Effector memory CD4-positive, alpha-beta T cell (primary cell): ENCODE measurements around the gene SLC17A9.
A peak's percentile ranks its signal among the peaks of the same experiment; 100 is the strongest.
"Not testable (repeated sequence)": the region's sequence is repeated elsewhere in the genome, so short reads cannot be mapped to it uniquely, and the experiment has no call there.

Experiments
- DNase-seq, 3 donors: peaks; one replicate each; pipeline ENCODE4 v3.0.0-alpha.2; 2020
- H3K27ac ChIP-seq: 2 replicates; pipeline ENCODE4 v1.7.0; 2013; ENCODE audit warnings: mild to moderate bottlenecking, low read length, moderate library complexity; ENCODE audit not compliant: insufficient read depth, poor library complexity, severe bottlenecking
- H3K27me3 ChIP-seq: replicated peaks from 2 replicates; pipeline ENCODE4 v1.7.0; 2013; ENCODE audit warnings: mild to moderate bottlenecking, low read length; ENCODE audit not compliant: insufficient read depth, control insufficient read depth, poor library complexity, severe bottlenecking
- H3K36me3 ChIP-seq: 2 replicates; pipeline ENCODE4 v1.7.0; 2013; ENCODE audit warnings: mild to moderate bottlenecking, low read length, moderate library complexity; ENCODE audit not compliant: control insufficient read depth, insufficient read depth
- H3K4me1 ChIP-seq: 2 replicates; pipeline ENCODE4 v1.7.0; 2013; ENCODE audit warnings: low read length, mild to moderate bottlenecking; ENCODE audit not compliant: control insufficient read depth, insufficient read depth, poor library complexity, severe bottlenecking
- H3K4me3 ChIP-seq: 2 replicates; pipeline ENCODE4 v1.7.0; 2013; ENCODE audit warnings: low read length, low read depth, mild to moderate bottlenecking; ENCODE audit not compliant: insufficient read depth, poor library complexity, severe bottlenecking
- H3K9me3 ChIP-seq: 2 replicates; pipeline ENCODE4 v1.7.0; 2013; ENCODE audit warnings: mild to moderate bottlenecking, low read length, moderate library complexity; ENCODE audit not compliant: control insufficient read depth

Gene SLC17A9

GRCh38 chr20:62920039-62920645 lies 32.4 kb upstream of the SLC17A9 start:
- DNase-seq, result no peak
- Histone ChIP-seq H3K4me3 (no peak overlapping the region), H3K27me3 (no peaks in the 10 kb centered on the region), H3K36me3 (no peaks in the 10 kb centered on the region), H3K27ac (peak overlapping the region; percentile 58), H3K4me1 (peaks cover 81% of the 10 kb centered on the region), H3K9me3 (no peaks in the 10 kb centered on the region)

GRCh38 chr20:62921119-62921687 lies 31.3 kb upstream of the SLC17A9 start:
- Histone ChIP-seq H3K27ac (no peak overlapping the region), H3K4me1 (peaks cover 80% of the 10 kb centered on the region), H3K4me3 (peak overlapping the region; percentile 9), H3K36me3 (no peaks in the 10 kb centered on the region), H3K9me3 (no peaks in the 10 kb centered on the region), H3K27me3 (no peaks in the 10 kb centered on the region)
- peak; percentile 42 to 61 (median 52) for DNase-seq

- H3K27ac ChIP-seq, result peak overlapping the region; percentile 93
- H3K9me3 ChIP-seq, result no peaks in the 10 kb centered on the region
- DNase-seq, result peak; percentile 34 to 50 (median 39)
- no peaks in the 10 kb centered on the region for H3K36me3 ChIP-seq
- peaks cover 81% of the 10 kb centered on the region for H3K4me1 ChIP-seq
- H3K4me3 ChIP-seq, result peak overlapping the region; percentile 7
- no peaks in the 10 kb centered on the region for H3K27me3 ChIP-seq
These were observed 30.0 kb upstream of the SLC17A9 start for GRCh38 chr20:62922451-62922921.

GRCh38 chr20:62923059-62923668 lies 29.3 kb upstream of the SLC17A9 start:
- not testable (repeated sequence) for H3K9me3 ChIP-seq, H3K36me3 ChIP-seq, H3K27me3 ChIP-seq, DNase-seq
- Histone ChIP-seq H3K27ac (peak overlapping the region; percentile 93), H3K4me3 (peak overlapping the region; percentile 7), H3K4me1 (peaks cover 82% of the 10 kb centered on the region)

- DNase-seq, result no peak
- H3K9me3 ChIP-seq, result no peaks in the 10 kb centered on the region
- peaks cover 82% of the 10 kb centered on the region for H3K4me1 ChIP-seq
- peak overlapping the region; percentile 93 for H3K27ac ChIP-seq
- H3K4me3 ChIP-seq, result peak overlapping the region; percentile 92
- no peaks in the 10 kb centered on the region for H3K36me3 ChIP-seq
- H3K27me3 ChIP-seq, result no peaks in the 10 kb centered on the region
These were observed 28.7 kb upstream of the SLC17A9 start for GRCh38 chr20:62923669-62924441.

- Histone ChIP-seq H3K27ac (peak overlapping the region; percentile 93), H3K9me3 (no peaks in the 10 kb centered on the region), H3K36me3 (no peaks in the 10 kb centered on the region), H3K27me3 (no peaks in the 10 kb centered on the region), H3K4me3 (peak overlapping the region; percentile 92), H3K4me1 (peaks cover 75% of the 10 kb centered on the region)
- peak in 1 of 3 donors; percentile 39 for DNase-seq
These were observed 27.9 kb upstream of the SLC17A9 start for GRCh38 chr20:62924442-62925075.

GRCh38 chr20:62925076-62925419 lies 27.5 kb upstream of the SLC17A9 start:
- no peaks in the 10 kb centered on the region for H3K9me3 ChIP-seq
- peak overlapping the region; percentile 93 for H3K27ac ChIP-seq
- peak overlapping the region; percentile 92 for H3K4me3 ChIP-seq
- H3K4me1 ChIP-seq, result peaks cover 75% of the 10 kb centered on the region
- no peak for DNase-seq
- no peaks in the 10 kb centered on the region for H3K27me3 ChIP-seq
- H3K36me3 ChIP-seq, result no peaks in the 10 kb centered on the region

- peak overlapping the region; percentile 93 for H3K27ac ChIP-seq
- DNase-seq, result peak; percentile 38 to 48 (median 41)
- H3K9me3 ChIP-seq, result no peaks in the 10 kb centered on the region
- peaks cover 70% of the 10 kb centered on the region for H3K4me1 ChIP-seq
- no peaks in the 10 kb centered on the region for H3K27me3 ChIP-seq
- H3K4me3 ChIP-seq, result peak overlapping the region; percentile 92
- no peaks in the 10 kb centered on the region for H3K36me3 ChIP-seq
These were observed 26.9 kb upstream of the SLC17A9 start for GRCh38 chr20:62925420-62926228.
